Memory B cell (primary cell): ENCODE measurements around the gene MAPKAP1.

Experiments
- ATAC-seq: fragments of 150-1000 bp; cut with Tn5 transposase; 2 replicates; pipeline ENCODE4 v1.10.0; 2021; ENCODE audit warnings: low read depth, mild to moderate bottlenecking, moderate library complexity
- DNase-seq, 2 donors: peaks; one replicate each; pipeline ENCODE4 v3.0.0; 2022; ENCODE audit warnings: low spot score in 2 of 2
- H3K27ac Mint-ChIP-seq: one replicate; pipeline ENCODE4 v1.8.0; 2022; ENCODE audit warnings: mild to moderate bottlenecking, moderate library complexity, mixed read lengths
- H3K27me3 Mint-ChIP-seq: one replicate; pipeline ENCODE4 v1.8.0; 2022; ENCODE audit warnings: mixed read lengths
- H3K36me3 Mint-ChIP-seq: one replicate; pipeline ENCODE4 v1.8.0; 2022; ENCODE audit warnings: mild to moderate bottlenecking, mixed read lengths
- H3K4me1 Mint-ChIP-seq: one replicate; pipeline ENCODE4 v1.8.0; 2022; ENCODE audit warnings: mixed read lengths
- H3K4me3 Mint-ChIP-seq: one replicate; pipeline ENCODE4 v1.8.0; 2022; ENCODE audit warnings: mild to moderate bottlenecking, moderate library complexity, mixed read lengths
- H3K9me3 Mint-ChIP-seq: one replicate; pipeline ENCODE4 v1.8.0; 2022; ENCODE audit warnings: mixed read lengths

The MAPKAP1 gene

DNA sequence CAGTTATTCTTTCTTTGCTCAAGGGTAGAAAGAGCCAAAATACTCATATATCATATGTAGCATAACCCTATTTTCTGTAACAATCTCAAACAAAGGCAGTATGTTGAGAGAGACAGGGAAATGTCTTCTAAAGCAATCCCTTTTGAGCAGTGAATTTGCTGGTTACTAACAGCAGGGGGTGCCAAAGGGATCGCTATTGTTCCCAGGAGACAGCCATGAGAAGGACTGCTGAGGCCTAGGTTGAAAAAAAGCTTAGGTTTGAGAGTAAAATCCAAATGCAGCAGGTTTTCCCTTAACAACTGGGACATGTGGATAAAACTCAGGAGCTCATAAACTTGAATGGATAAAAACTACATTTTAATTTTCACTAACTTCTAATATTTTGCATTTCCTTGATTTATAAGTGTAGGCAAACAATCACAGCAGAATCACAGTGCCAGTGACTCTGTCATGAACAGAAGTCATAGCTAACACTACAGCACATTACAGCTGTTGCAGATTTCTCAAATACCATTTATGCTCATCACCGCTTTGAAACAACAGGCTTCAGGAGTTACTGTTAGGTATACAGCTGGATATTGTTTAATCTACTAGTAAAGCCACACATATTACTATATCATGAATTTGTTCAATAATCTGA is 148.4 kb downstream of the MAPKAP1 start:
- no peak overlapping the region for H3K4me3 Mint-ChIP-seq
- peaks cover 11% of the 10 kb centered on the region for H3K36me3 Mint-ChIP-seq
- no peaks in the 10 kb centered on the region for H3K27me3 Mint-ChIP-seq
- H3K9me3 Mint-ChIP-seq, result no peaks in the 10 kb centered on the region
- H3K4me1 Mint-ChIP-seq, result peaks cover 19% of the 10 kb centered on the region
- peak; percentile 82 for ATAC-seq
- DNase-seq, result peak; percentile 52 to 65
- no peak overlapping the region for H3K27ac Mint-ChIP-seq

DNA sequence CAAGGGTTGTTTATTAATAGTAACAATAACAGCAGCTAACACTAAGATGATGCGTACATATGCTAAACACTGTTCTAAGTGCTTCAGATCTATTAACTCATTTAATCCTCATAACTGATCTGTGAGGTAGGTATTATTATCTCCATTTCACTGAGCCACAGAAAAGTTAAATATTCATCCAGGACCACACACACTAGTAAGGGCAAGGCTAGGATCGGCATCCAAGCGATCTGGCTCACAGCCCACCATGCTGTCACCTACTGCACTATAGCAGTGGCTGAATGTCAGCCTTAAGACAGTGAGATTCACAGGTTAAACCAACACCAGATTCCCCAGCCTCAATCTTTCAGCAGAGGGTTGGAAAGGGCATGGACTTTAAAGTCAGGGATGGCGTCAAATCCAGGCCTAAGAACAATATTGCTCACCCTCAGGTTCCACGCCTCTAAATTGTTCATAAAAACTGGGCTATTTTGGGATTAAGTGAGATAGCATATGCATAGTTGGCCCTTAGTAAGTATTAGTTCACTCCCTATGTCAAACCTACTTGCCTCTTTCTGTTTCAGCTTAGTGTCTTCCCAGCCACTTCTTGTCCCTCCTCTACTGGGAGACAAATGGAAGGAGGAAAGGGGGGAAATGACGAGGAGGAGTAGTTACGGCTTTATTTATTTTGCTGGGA is 150.8 kb downstream of the MAPKAP1 start:
- no peak for DNase-seq
- Mint-ChIP-seq H3K27ac (no peak overlapping the region), H3K9me3 (no peaks in the 10 kb centered on the region), H3K27me3 (no peaks in the 10 kb centered on the region), H3K4me1 (peaks cover 8% of the 10 kb centered on the region), H3K4me3 (no peak overlapping the region), H3K36me3 (peaks cover 14% of the 10 kb centered on the region)
- ATAC-seq, result no peak

DNA sequence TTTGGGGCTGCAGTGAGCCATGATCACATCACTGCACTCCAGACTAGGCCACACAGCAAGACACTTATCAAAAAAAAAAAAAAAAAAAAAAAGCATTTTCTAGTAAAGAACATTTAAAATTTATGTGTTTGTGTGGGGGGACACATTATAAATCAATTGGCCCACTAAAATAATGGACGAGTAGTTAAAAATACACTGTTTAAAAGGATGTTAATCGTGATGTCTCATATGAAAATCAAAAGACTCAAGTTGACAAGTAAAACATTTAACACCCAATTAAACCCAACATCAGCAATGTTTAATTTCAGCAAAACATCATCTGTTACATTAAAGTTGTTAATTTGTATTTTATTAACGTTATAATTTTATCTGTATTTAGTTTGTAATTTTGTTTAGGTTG is 152.3 kb downstream of the MAPKAP1 start:
- Mint-ChIP-seq H3K4me3 (no peak overlapping the region), H3K27ac (no peak overlapping the region)
- ATAC-seq, result no peak

DNA sequence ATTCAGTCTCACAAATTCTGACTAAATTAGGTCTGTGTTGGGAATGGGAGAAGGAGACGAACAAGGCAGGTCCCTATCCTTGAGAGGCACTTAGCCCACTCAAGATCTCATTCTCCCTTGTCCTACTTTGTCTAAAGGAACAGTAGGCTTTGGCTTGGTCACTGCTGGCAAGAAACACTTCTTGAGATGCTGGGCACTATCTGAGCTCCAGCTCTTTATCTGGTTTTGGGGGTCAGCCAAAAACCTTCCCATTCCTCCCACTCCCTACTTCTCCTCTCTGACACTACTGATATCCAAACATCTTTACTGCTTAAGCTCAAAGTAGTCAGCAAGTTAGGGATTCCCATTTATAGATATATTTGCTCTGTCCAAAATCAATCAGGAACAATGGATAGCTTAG is 155.2 kb downstream of the MAPKAP1 start:
- Mint-ChIP-seq H3K27me3 (no peaks in the 10 kb centered on the region), H3K4me3 (no peak overlapping the region), H3K9me3 (no peaks in the 10 kb centered on the region), H3K36me3 (peaks cover 8% of the 10 kb centered on the region), H3K4me1 (peaks cover 7% of the 10 kb centered on the region), H3K27ac (no peak overlapping the region)
- no peak for DNase-seq
- no peak for ATAC-seq

More for the DNA sequence above, 152.3 kb downstream of the MAPKAP1 start:
- Mint-ChIP-seq H3K4me1 (peaks cover 7% of the 10 kb centered on the region), H3K27me3 (no peaks in the 10 kb centered on the region), H3K36me3 (peaks cover 16% of the 10 kb centered on the region), H3K9me3 (no peaks in the 10 kb centered on the region)
- DNase-seq, result no peak

DNA sequence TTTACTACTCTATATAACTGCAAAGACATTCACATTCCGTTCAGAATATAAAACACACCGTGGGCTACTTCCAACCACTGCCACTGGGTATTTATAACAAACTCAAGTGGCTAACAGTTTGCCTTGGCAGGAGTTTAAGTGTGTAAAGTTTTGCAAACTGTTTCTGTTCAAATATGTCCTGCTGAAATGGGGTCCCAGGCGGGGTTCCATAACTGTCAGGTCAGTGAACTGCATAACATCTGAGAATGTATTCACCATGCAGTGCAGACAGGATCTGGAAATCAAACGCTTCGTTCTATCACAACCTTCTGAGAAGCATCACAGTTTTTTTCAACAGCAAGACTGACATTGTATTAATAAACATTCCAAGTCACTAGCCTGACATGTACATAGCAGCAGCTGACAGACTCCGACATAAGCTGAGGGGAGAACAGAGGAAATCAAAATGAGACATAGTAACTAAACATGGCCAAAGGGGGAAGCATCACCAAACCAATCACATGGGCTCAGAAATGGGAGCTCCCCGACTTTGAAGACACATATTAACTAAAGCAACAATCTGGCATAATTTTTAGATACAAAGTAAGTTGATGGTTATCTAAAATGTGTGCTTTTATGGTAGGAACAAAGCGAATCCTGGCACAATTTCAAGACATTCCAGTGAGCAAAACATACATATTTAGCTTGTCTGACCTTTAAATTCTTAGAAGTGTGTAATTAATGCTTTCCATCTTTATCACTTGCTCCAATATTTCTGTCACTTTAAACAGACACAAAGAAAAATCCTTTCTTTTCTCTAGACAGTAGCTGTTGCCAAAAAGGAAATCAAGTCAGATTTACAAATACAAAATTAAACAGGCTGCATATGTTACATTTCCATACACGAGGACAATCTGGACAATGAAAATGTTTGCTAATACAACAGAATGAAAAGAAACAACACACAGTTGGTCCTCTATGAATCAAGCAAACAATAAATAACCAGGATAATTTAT is 156.8 kb downstream of the MAPKAP1 start:
- no peak for ATAC-seq
- H3K4me1 Mint-ChIP-seq, result peaks cover 6% of the 10 kb centered on the region
- no peak overlapping the region for H3K4me3 Mint-ChIP-seq
- H3K27ac Mint-ChIP-seq, result no peak overlapping the region
- no peaks in the 10 kb centered on the region for H3K27me3 Mint-ChIP-seq
- DNase-seq, result no peak
- peaks cover 8% of the 10 kb centered on the region for H3K36me3 Mint-ChIP-seq
- H3K9me3 Mint-ChIP-seq, result no peaks in the 10 kb centered on the region

DNA sequence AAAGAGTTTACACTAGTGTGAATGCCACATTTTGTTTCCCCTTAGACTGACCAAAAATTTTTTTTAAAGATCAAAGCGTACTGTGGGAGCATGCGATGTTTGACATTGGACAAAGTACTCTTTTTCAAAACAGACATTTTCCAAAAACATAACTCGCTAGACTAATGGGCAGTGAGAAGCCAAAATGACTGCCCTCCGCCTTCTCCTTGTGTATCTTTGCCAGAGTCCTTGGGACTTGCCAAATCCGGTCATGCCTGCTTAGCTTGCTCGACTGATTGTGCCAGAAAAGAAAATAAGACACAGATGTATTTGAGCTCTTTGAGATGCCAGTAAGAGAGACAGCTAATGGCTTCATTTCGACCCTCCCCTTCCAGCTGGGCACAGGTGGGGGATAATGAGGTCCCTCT is 157.5 kb downstream of the MAPKAP1 start:
- Mint-ChIP-seq H3K36me3 (peaks cover 8% of the 10 kb centered on the region), H3K27ac (peak overlapping the region; percentile 31), H3K27me3 (no peaks in the 10 kb centered on the region), H3K9me3 (no peaks in the 10 kb centered on the region), H3K4me3 (no peak overlapping the region), H3K4me1 (peaks cover 5% of the 10 kb centered on the region)
- ATAC-seq, result no peak
- DNase-seq, result no peak

DNA sequence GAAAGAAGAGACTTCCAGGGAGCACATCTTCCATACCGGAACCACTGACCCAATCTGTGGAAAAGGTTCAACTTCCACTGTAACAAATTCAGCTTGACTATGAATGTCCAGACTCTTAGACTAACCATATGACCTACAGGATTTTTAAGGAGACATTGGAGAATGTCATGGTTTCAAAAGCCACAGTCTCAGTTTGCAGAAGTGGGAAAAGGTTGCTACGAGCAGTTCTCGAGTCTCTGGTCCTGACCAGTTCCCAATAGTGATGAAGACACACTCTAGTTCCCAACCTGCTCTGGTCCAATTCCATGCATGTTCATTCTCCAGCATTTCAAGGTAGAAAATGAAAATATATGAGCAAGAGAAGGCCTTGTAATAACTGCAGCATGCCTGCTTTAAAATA is 158.0 kb downstream of the MAPKAP1 start:
- Mint-ChIP-seq H3K27me3 (no peaks in the 10 kb centered on the region), H3K36me3 (peaks cover 5% of the 10 kb centered on the region), H3K27ac (peak overlapping the region; percentile 31), H3K4me3 (no peak overlapping the region), H3K9me3 (no peaks in the 10 kb centered on the region), H3K4me1 (peaks cover 3% of the 10 kb centered on the region)
- ATAC-seq (no peak), DNase-seq (no peak)

DNA sequence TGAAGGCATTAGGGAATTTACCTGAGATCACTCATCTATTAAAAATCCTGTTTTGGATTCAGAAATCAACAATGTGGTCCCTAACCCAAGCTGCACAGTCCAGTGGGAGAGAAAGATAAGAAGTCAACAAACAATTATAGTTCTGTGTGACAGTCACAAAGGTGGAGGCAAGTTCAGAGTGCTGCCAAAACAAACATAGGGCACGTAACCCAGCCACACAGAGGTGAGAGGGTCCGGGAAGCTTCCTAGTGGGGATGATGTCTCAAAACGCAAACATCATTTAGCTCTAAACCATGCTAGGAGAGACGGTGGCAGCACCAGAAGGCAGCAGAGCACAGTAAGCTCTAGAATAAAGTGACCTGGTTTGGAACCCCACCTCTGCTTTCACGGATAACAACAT is 158.9 kb downstream of the MAPKAP1 start:
- no peak for ATAC-seq
- Mint-ChIP-seq H3K27me3 (no peaks in the 10 kb centered on the region), H3K4me3 (no peak overlapping the region), H3K9me3 (no peaks in the 10 kb centered on the region), H3K27ac (no peak overlapping the region), H3K4me1 (peaks cover 2% of the 10 kb centered on the region), H3K36me3 (peaks cover 5% of the 10 kb centered on the region)
- DNase-seq, result no peak

DNA sequence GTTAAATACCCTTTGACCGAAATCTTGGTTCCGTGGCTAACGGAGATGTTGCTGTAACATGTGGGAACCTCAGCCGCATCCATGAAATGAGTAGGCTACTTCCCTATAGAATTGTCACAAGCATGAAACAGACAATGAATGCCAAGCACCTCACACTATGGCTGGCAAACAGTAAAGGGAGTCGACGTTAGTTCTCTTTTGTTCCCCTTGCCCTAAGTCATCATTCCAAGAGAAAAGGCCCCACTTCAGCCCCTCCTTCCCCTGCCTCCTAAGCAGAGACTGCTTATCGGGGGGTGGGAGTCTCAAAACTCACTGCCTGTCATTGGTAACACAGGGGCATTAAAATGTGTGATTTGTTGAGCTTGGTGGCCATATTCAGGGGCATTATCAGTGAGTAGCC is 159.6 kb downstream of the MAPKAP1 start:
- H3K4me1 Mint-ChIP-seq, result peaks cover 2% of the 10 kb centered on the region
- H3K27me3 Mint-ChIP-seq, result no peaks in the 10 kb centered on the region
- no peak overlapping the region for H3K4me3 Mint-ChIP-seq
- no peaks in the 10 kb centered on the region for H3K9me3 Mint-ChIP-seq
- H3K36me3 Mint-ChIP-seq, result peaks cover 2% of the 10 kb centered on the region
- ATAC-seq, result no peak
- H3K27ac Mint-ChIP-seq, result no peak overlapping the region
- DNase-seq, result no peak

DNA sequence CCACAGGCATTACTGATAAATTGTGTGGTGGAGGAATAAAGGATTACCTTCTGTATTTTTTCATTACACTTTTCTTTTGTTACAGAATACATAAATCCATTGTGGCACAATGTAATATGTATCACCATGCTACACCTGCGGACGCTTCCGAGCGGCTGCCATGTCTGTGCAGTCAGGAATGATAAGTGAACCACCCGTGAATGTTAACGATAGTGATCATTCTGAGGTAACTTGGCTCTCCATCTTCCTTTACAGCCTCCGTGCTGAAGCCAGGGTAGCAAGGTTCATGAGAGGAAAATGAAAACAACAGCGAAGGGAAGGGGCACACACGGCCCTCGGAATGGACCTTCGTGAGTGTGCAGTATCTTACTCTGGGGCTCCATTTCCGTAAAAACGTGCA is 161.2 kb downstream of the MAPKAP1 start:
- Mint-ChIP-seq H3K4me3 (no peak overlapping the region), H3K9me3 (no peaks in the 10 kb centered on the region), H3K4me1 (peaks cover 2% of the 10 kb centered on the region), H3K27me3 (no peaks in the 10 kb centered on the region), H3K27ac (no peak overlapping the region), H3K36me3 (peaks cover 11% of the 10 kb centered on the region)
- ATAC-seq (no peak), DNase-seq (no peak)

DNA sequence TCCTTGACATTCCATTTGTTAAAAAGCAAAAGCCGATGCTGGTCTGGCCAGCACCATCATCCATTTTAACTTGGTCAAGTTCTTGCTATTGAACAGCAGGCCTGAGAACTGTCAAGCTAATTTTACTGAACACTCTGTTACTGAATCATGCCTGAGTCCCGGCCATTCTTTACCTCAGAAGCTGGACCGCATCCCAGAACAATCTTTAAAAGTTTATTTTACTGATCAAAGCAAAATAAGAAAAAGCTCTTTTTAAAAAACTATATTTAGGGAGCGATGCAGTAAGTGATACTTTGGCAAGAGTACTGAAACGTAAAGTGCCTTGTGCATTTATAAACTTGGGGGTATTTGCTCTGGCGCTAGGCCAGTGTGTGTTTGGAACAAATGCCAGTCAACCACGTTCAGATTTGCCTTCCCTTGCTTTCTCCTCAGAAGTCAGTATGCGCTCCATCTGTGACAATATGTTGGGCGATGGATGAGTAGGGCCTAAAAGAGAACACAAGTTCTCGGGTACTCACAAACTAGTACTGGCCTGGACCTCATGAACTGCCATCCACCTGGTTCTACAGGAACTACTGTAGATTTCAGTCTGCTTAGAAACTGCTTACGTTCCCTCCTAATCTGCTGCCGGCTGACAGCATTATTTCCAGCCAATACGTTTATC is 161.9 kb downstream of the MAPKAP1 start:
- no peak for ATAC-seq
- Mint-ChIP-seq H3K4me3 (no peak overlapping the region), H3K27me3 (no peaks in the 10 kb centered on the region), H3K27ac (no peak overlapping the region), H3K36me3 (peaks cover 11% of the 10 kb centered on the region), H3K4me1 (peaks cover 2% of the 10 kb centered on the region), H3K9me3 (no peaks in the 10 kb centered on the region)
- DNase-seq, result no peak

DNA sequence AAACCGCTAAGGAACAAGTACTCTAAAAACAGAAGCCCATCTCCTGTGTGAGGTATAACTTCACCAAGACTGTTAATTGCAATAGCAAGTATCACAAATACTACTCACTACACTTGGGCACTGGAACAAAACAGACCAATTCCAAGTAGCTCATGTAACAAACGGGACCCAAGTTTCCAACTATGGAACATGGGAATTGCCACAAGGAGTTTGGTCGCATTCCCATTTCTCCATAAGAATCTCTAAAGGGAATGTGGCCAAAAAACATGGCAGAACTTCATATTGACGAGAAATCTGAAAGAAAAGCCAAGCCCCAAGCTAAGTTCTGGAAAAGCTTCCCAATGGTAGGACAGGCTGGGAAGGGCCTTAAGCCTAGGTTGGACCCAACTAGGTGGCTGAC is 162.5 kb downstream of the MAPKAP1 start:
- Mint-ChIP-seq H3K27me3 (no peaks in the 10 kb centered on the region), H3K4me1 (no peaks in the 10 kb centered on the region), H3K36me3 (peaks cover 12% of the 10 kb centered on the region), H3K4me3 (no peak overlapping the region), H3K9me3 (no peaks in the 10 kb centered on the region), H3K27ac (no peak overlapping the region)
- no peak for ATAC-seq
- no peak for DNase-seq

DNA sequence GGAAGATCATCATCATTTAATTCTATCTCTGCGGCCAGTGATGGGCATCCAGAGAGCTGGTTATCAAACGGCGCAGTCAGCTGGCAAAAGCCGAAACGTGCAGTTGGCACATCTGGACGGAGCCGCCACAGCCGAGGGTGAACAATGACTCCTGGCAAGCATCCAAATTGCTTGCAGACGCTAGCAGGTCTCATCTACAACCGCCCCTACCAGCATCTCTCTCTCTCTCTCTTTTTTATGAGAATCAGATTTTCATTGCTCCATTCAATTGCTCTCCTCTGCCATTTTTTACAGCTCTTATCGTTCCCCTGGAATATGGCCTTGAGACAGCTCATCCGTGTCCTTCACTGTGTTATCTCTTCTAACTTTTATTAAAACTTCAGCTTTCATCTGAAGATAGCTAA is 165.2 kb downstream of the MAPKAP1 start:
- no peak for ATAC-seq
- no peak overlapping the region for H3K4me3 Mint-ChIP-seq
- peaks cover 2% of the 10 kb centered on the region for H3K4me1 Mint-ChIP-seq
- no peak for DNase-seq
- no peak overlapping the region for H3K27ac Mint-ChIP-seq
- no peaks in the 10 kb centered on the region for H3K9me3 Mint-ChIP-seq
- H3K36me3 Mint-ChIP-seq, result peaks cover 20% of the 10 kb centered on the region
- H3K27me3 Mint-ChIP-seq, result no peaks in the 10 kb centered on the region

DNA sequence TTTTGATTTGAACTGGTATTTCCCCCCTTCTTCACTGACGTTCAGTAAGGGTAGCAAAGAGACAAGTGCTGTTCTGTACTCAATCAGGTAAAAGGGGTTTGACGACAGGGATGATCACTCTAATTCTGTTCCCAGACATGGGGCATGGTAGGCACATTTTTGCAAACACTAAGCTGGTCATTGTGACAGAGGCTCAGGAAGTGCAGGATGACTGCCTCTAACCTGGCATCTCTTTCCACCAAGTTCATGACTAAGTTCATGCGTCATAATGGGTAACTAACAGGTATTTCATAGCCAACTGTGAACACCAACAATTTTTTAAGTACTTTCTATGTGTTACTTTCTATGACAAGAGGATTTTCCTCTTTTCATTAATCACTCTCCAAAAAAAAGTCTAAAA is 166.5 kb downstream of the MAPKAP1 start:
- DNase-seq, result no peak
- H3K9me3 Mint-ChIP-seq, result no peaks in the 10 kb centered on the region
- ATAC-seq, result no peak
- peaks cover 2% of the 10 kb centered on the region for H3K4me1 Mint-ChIP-seq
- no peak overlapping the region for H3K4me3 Mint-ChIP-seq
- no peaks in the 10 kb centered on the region for H3K27me3 Mint-ChIP-seq
- H3K27ac Mint-ChIP-seq, result no peak overlapping the region
- H3K36me3 Mint-ChIP-seq, result peaks cover 20% of the 10 kb centered on the region
